GM08714 (cell line): ENCODE results near the gene TAOK2.
"Not testable (repeated sequence)": the region's sequence is repeated elsewhere in the genome, so short reads cannot be mapped to it uniquely, and the experiment has no call there.

ENCODE experiments used
- H3K4me3 ChIP-seq: fragments of 200-500 bp; sonication (Bioruptor generic); 2 replicates; pipeline ENCODE4 v1.5.1; 2014; ENCODE audit warnings: mild to moderate bottlenecking, low read length, inconsistent platforms
- ZNF274 ChIP-seq: IDR thresholded peaks from 2 replicates; pipeline ENCODE4 v1.6.1; 2012; ENCODE audit warnings: mild to moderate bottlenecking, low read depth, low read length

Gene TAOK2

GRCh38 chr16:30025574-30025973 is 51.9 kb downstream of the TAOK2 start:
- H3K4me3 ChIP-seq = no peak overlapping the region
- TF ChIP-seq ZNF274 = no peak

- no peak overlapping the region for H3K4me3 ChIP-seq
- TF ChIP-seq ZNF274 = no peak
Measured at GRCh38 chr16:30026449-30026848, 52.8 kb downstream of the TAOK2 start.

- TF ChIP-seq ZNF274 = no peak
- H3K4me3 ChIP-seq = no peak overlapping the region
Measured at GRCh38 chr16:30027588-30028437, 54.1 kb downstream of the TAOK2 start.

- no peak overlapping the region for H3K4me3 ChIP-seq
- TF ChIP-seq ZNF274 = no peak
Measured at GRCh38 chr16:30028438-30029076, 54.9 kb downstream of the TAOK2 start.

- no peak for TF ChIP-seq ZNF274
- H3K4me3 ChIP-seq = no peak overlapping the region
Measured at GRCh38 chr16:30030011-30030685, 56.5 kb downstream of the TAOK2 start.

GRCh38 chr16:30030841-30031413 is 57.3 kb downstream of the TAOK2 start, which contains the start of gene TLCD3B:
TLCD3B (minus strand) TSS chr16:30031271; CDS start chr16:30030527, 744 bp downstream.
- TF ChIP-seq ZNF274 = no peak
- no peak within 1 kb of the TSS for H3K4me3 ChIP-seq

- H3K4me3 ChIP-seq = no peak overlapping the region
- no peak for TF ChIP-seq ZNF274
Measured at GRCh38 chr16:30031477-30031918, 57.8 kb downstream of the TAOK2 start.

- H3K4me3 ChIP-seq = no peak overlapping the region
- no peak for TF ChIP-seq ZNF274
Measured at GRCh38 chr16:30032083-30032819, 58.6 kb downstream of the TAOK2 start.

- no peak overlapping the region for H3K4me3 ChIP-seq
- TF ChIP-seq ZNF274 = no peak
Measured at GRCh38 chr16:30033270-30033669, 59.6 kb downstream of the TAOK2 start.

GRCh38 chr16:30040221-30040620 is 66.6 kb downstream of the TAOK2 start:
- no peak overlapping the region for H3K4me3 ChIP-seq
- no peak for TF ChIP-seq ZNF274

GRCh38 chr16:30040690-30041089 is 67.0 kb downstream of the TAOK2 start:
- not testable (repeated sequence) for H3K4me3 ChIP-seq

GRCh38 chr16:30041841-30042240 is 68.2 kb downstream of the TAOK2 start:
- no peak for TF ChIP-seq ZNF274
- H3K4me3 ChIP-seq = no peak overlapping the region
